OCI-LY1 (cell line): ENCODE data around the gene SH3RF3.

Experiments used
- H2AFZ ChIP-seq: fragments of 200-600 bp; sonication (generic), shearing (Covaris generic); 2 replicates; pipeline ENCODE4 v1.6.0; 2014; ENCODE audit warnings: antibody characterized with exemption, mild to moderate bottlenecking, low read length
- H3F3A ChIP-seq: fragments of 200-600 bp; sonication (generic), shearing (Covaris generic); 2 replicates; pipeline ENCODE4 v1.6.0; 2014; ENCODE audit warnings: mild to moderate bottlenecking, antibody characterized with exemption, low read length, moderate library complexity; ENCODE audit not compliant: insufficient read depth
- H3K27ac ChIP-seq: fragments of 200-600 bp; sonication (generic); 2 replicates; pipeline ENCODE4 v1.5.1; 2014; ENCODE audit warnings: low read length, mixed run types, mild to moderate bottlenecking, low read depth; ENCODE audit not compliant: poor library complexity, severe bottlenecking
- H3K27me3 ChIP-seq: fragments of 200-600 bp; sonication (generic); 2 replicates; pipeline ENCODE4 v1.6.0; 2014; ENCODE audit warnings: antibody characterized with exemption, mild to moderate bottlenecking, low read length, moderate library complexity; ENCODE audit not compliant: insufficient read depth
- H3K36me3 ChIP-seq: fragments of 200-600 bp; sonication (generic); 2 replicates; pipeline ENCODE4 v1.6.1; 2014; ENCODE audit warnings: mild to moderate bottlenecking, antibody characterized with exemption, low read length, moderate library complexity, mixed read lengths; ENCODE audit not compliant: insufficient read depth
- H3K4me1 ChIP-seq: fragments of 200-600 bp; sonication (generic); 2 replicates; pipeline ENCODE4 v1.5.1; 2014; ENCODE audit warnings: mild to moderate bottlenecking, low read length, moderate library complexity; ENCODE audit not compliant: insufficient read depth, severe bottlenecking
- H3K4me2 ChIP-seq: fragments of 200-600 bp; sonication (generic), shearing (Covaris generic); 2 replicates; pipeline ENCODE4 v1.6.1; 2014; ENCODE audit warnings: low read length
- H3K4me3 ChIP-seq: fragments of 200-600 bp; sonication (generic); 2 replicates; pipeline ENCODE4 v1.5.1; 2014; ENCODE audit warnings: low read length, low read depth, mild to moderate bottlenecking, mixed read lengths; ENCODE audit not compliant: poor library complexity, severe bottlenecking
- H3K79me2 ChIP-seq: fragments of 200-600 bp; shearing (Covaris generic); 2 replicates; pipeline ENCODE4 v1.6.1; 2016; ENCODE audit warnings: mixed run types, low read length, mixed read lengths; ENCODE audit not compliant: insufficient read depth
- H3K9ac ChIP-seq: fragments of 200-600 bp; sonication (generic), shearing (Covaris generic); 2 replicates; pipeline ENCODE4 v1.6.1; 2014; ENCODE audit warnings: mild to moderate bottlenecking, low read length, mixed read lengths
- H3K9me2 ChIP-seq: fragments of 200-600 bp; sonication (generic), shearing (Covaris generic); 2 replicates; pipeline ENCODE4 v1.6.1; 2014; ENCODE audit warnings: low read depth, mild to moderate bottlenecking, low read length, mixed read lengths
- H3K9me3 ChIP-seq: fragments of 200-600 bp; shearing (Covaris generic); 2 replicates; pipeline ENCODE4 v1.6.1; 2014; ENCODE audit warnings: low read length, mixed read lengths
- H4K20me1 ChIP-seq: fragments of 200-600 bp; sonication (generic), shearing (Covaris generic); 2 replicates; pipeline ENCODE4 v1.6.0; 2016; ENCODE audit warnings: mild to moderate bottlenecking, low read length; ENCODE audit not compliant: insufficient read depth
- EZH2 ChIP-seq: fragments of 200-600 bp; sonication (generic), shearing (Covaris generic); IDR thresholded peaks from 2 replicates; pipeline ENCODE4 v1.8.0; 2017; ENCODE audit warnings: borderline replicate concordance, mixed run types, mild to moderate bottlenecking, antibody characterized with exemption, low read length, moderate library complexity, mixed read lengths
- TF ChIP-seq, protein P1 (sequence below): fragments of 200-600 bp; sonication (generic), shearing (Covaris generic); IDR thresholded peaks from 2 replicates; pipeline ENCODE4 v1.5.1; 2017; ENCODE audit warnings: mild to moderate bottlenecking, antibody characterized with exemption, low read length, moderate library complexity, mixed read lengths

SH3RF3 gene

GRCh38 chr2:109435901-109436598 is 307.0 kb downstream of the SH3RF3 start:
- Histone ChIP-seq H3K9me2 (no peaks in the 10 kb centered on the region), H2AFZ (no peak overlapping the region), H3K36me3 (no peaks in the 10 kb centered on the region), H3K9me3 (no peaks in the 10 kb centered on the region), H3F3A (no peaks in the 10 kb centered on the region), H3K79me2 (no peaks in the 10 kb centered on the region), H3K4me2 (no peak overlapping the region), H3K9ac (no peak overlapping the region), H3K4me1 (no peaks in the 10 kb centered on the region), H3K27me3 (peaks cover 12% of the 10 kb centered on the region; the same call in 1 of the 2 replicates), H4K20me1 (no peaks in the 10 kb centered on the region), H3K4me3 (no peak overlapping the region), H3K27ac (no peak overlapping the region)
- TF ChIP-seq EZH2: no peak
- TF ChIP-seq, protein P1, sequence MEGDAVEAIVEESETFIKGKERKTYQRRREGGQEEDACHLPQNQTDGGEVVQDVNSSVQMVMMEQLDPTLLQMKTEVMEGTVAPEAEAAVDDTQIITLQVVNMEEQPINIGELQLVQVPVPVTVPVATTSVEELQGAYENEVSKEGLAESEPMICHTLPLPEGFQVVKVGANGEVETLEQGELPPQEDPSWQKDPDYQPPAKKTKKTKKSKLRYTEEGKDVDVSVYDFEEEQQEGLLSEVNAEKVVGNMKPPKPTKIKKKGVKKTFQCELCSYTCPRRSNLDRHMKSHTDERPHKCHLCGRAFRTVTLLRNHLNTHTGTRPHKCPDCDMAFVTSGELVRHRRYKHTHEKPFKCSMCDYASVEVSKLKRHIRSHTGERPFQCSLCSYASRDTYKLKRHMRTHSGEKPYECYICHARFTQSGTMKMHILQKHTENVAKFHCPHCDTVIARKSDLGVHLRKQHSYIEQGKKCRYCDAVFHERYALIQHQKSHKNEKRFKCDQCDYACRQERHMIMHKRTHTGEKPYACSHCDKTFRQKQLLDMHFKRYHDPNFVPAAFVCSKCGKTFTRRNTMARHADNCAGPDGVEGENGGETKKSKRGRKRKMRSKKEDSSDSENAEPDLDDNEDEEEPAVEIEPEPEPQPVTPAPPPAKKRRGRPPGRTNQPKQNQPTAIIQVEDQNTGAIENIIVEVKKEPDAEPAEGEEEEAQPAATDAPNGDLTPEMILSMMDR: no peak

GRCh38 chr2:109436610-109437225 is 307.7 kb downstream of the SH3RF3 start:
- Histone ChIP-seq H3F3A (no peaks in the 10 kb centered on the region), H3K4me2 (no peak overlapping the region), H3K9me3 (no peaks in the 10 kb centered on the region; the same call in 1 of the 2 replicates), H3K79me2 (no peaks in the 10 kb centered on the region), H3K9me2 (no peaks in the 10 kb centered on the region), H2AFZ (no peak overlapping the region), H3K27me3 (peaks cover 8% of the 10 kb centered on the region; the same call in 1 of the 2 replicates), H3K4me1 (no peaks in the 10 kb centered on the region), H3K4me3 (no peak overlapping the region), H4K20me1 (no peaks in the 10 kb centered on the region), H3K27ac (no peak overlapping the region), H3K36me3 (no peaks in the 10 kb centered on the region), H3K9ac (no peak overlapping the region)
- TF ChIP-seq EZH2: no peak
- TF ChIP-seq, protein P1: no peak

GRCh38 chr2:109437325-109438090 is 308.5 kb downstream of the SH3RF3 start:
- Histone ChIP-seq H3K4me2 (no peak overlapping the region), H3K27me3 (peaks cover 8% of the 10 kb centered on the region; the same call in 1 of the 2 replicates), H3K9ac (no peak overlapping the region), H3K27ac (no peak overlapping the region), H2AFZ (no peak overlapping the region), H3K79me2 (no peaks in the 10 kb centered on the region), H3K9me2 (no peaks in the 10 kb centered on the region), H3K9me3 (no peaks in the 10 kb centered on the region; the same call in 1 of the 2 replicates), H3K36me3 (no peaks in the 10 kb centered on the region), H3K4me3 (no peak overlapping the region), H4K20me1 (no peaks in the 10 kb centered on the region), H3K4me1 (no peaks in the 10 kb centered on the region), H3F3A (no peaks in the 10 kb centered on the region)
- TF ChIP-seq, protein P1: no peak
- TF ChIP-seq EZH2: no peak
